PFSK-1 (cell line): ENCODE results near the gene DNAH9.

Source experiments
- FOXP2 ChIP-seq: optimal IDR thresholded peaks from 2 replicates; pipeline ENCODE3; 2011; ENCODE audit warnings: borderline replicate concordance, control low read depth, inconsistent platforms; ENCODE audit not compliant: insufficient read depth; ENCODE audit errors: extremely low read length, extremely low read depth
- POLR2AphosphoS5 ChIP-seq: IDR thresholded peaks from 2 replicates; pipeline ENCODE4 v1.6.1; 2012; ENCODE audit warnings: low read depth, mild to moderate bottlenecking, control low read depth, low read length, moderate library complexity
- SIN3A ChIP-seq: IDR thresholded peaks from 2 replicates; pipeline ENCODE4 v1.6.1; 2012; ENCODE audit warnings: mild to moderate bottlenecking, low read length, moderate library complexity, borderline replicate concordance; ENCODE audit not compliant: insufficient read depth
- TAF1 ChIP-seq: IDR thresholded peaks from 2 replicates; pipeline ENCODE4 v1.6.1; 2012; ENCODE audit warnings: low read length, control low read depth, borderline replicate concordance; ENCODE audit not compliant: insufficient read depth
- TF ChIP-seq, protein P1 (sequence below), 2 experiments: IDR thresholded peaks; 2 replicates each; pipeline versions ENCODE4 v1.6.1 to v1.8.0; 2011 to 2012; ENCODE audit warnings: low read depth in 2 of 2, low read length in 2 of 2, control low read depth in 1 of 2, inconsistent platforms in 1 of 2, mild to moderate bottlenecking in 1 of 2, moderate library complexity in 1 of 2; ENCODE audit not compliant: insufficient read depth in 1 of 2

DNA sequence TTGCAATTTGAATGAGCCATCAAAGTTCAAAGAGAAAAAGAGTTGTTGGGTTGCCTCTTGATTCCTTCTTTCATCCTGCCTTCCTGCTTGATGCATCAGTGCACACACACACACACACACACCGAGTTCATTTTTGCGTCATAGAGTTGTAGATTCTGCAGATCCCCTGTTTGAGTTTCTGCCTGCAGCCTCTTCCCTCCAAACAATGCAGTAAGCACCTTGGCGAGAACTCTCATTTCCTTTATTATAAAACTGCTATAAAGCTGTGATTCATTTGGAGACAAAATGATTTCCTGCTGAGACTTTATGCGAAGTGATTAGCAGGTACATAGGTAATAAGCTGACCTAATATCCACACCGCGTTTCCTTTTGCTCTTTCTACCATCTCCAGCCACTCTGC, 26.7 kb downstream of the DNAH9 start:
- no peak for TF ChIP-seq POLR2AphosphoS5
- no peak for TF ChIP-seq TAF1
- TF ChIP-seq, protein P1, sequence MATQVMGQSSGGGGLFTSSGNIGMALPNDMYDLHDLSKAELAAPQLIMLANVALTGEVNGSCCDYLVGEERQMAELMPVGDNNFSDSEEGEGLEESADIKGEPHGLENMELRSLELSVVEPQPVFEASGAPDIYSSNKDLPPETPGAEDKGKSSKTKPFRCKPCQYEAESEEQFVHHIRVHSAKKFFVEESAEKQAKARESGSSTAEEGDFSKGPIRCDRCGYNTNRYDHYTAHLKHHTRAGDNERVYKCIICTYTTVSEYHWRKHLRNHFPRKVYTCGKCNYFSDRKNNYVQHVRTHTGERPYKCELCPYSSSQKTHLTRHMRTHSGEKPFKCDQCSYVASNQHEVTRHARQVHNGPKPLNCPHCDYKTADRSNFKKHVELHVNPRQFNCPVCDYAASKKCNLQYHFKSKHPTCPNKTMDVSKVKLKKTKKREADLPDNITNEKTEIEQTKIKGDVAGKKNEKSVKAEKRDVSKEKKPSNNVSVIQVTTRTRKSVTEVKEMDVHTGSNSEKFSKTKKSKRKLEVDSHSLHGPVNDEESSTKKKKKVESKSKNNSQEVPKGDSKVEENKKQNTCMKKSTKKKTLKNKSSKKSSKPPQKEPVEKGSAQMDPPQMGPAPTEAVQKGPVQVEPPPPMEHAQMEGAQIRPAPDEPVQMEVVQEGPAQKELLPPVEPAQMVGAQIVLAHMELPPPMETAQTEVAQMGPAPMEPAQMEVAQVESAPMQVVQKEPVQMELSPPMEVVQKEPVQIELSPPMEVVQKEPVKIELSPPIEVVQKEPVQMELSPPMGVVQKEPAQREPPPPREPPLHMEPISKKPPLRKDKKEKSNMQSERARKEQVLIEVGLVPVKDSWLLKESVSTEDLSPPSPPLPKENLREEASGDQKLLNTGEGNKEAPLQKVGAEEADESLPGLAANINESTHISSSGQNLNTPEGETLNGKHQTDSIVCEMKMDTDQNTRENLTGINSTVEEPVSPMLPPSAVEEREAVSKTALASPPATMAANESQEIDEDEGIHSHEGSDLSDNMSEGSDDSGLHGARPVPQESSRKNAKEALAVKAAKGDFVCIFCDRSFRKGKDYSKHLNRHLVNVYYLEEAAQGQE (IDR thresholded peaks at IDR 0.05; ENCODE audit: insufficient read depth in 1 of 2, low read depth in 2 of 2, low read length in 2 of 2): no peak
- TF ChIP-seq SIN3A: no peak
- TF ChIP-seq FOXP2: no peak
